ENCODE data around the gene FHDC1. TPM values are rescaled to one million over a fixed set of nuclear protein-coding genes. Genes with fewer than 3 reads are reported as not detected.
"Not testable (repeated sequence)": the region's sequence is repeated elsewhere in the genome, so short reads cannot be mapped to it uniquely, and the experiment has no call there.

Gene FHDC1
- total RNA-seq, 1 experiment from 2014 or later, result 6.0 TPM

DNA sequence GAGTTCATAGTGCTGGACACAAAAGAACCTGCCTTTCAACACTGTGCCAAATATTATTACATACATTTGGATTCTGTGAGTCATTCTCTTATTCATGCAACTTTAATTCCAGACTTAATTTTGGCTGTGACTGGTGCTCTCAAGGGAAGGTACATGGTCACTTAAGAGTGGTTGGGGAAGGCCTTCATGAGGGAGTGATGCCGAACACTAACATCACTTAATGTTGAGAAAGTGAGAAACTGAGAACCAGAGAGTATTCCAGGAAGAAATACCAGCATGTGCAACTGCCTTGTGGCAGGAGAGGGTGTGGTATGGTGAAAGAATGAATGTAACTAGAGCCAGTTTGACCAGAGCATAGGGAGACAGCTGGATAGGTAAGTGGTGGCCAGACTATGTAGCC lies 41.5 kb upstream of the FHDC1 start:
- no peaks in the 10 kb centered on the region for H3K27me3 Mint-ChIP-seq (ENCODE audit: unreplicated experiment)
- no peak overlapping the region for H3K4me3 Mint-ChIP-seq (ENCODE audit: low read depth, unreplicated experiment)
- CTCF ChIA-PET, result no interaction called here
- TF ChIP-seq, protein P1, sequence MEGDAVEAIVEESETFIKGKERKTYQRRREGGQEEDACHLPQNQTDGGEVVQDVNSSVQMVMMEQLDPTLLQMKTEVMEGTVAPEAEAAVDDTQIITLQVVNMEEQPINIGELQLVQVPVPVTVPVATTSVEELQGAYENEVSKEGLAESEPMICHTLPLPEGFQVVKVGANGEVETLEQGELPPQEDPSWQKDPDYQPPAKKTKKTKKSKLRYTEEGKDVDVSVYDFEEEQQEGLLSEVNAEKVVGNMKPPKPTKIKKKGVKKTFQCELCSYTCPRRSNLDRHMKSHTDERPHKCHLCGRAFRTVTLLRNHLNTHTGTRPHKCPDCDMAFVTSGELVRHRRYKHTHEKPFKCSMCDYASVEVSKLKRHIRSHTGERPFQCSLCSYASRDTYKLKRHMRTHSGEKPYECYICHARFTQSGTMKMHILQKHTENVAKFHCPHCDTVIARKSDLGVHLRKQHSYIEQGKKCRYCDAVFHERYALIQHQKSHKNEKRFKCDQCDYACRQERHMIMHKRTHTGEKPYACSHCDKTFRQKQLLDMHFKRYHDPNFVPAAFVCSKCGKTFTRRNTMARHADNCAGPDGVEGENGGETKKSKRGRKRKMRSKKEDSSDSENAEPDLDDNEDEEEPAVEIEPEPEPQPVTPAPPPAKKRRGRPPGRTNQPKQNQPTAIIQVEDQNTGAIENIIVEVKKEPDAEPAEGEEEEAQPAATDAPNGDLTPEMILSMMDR (IDR thresholded peaks at IDR 0.05; ENCODE audit: unreplicated experiment), result no peak
- peaks cover 9% of the 10 kb centered on the region for H3K4me1 Mint-ChIP-seq (ENCODE audit: low read depth, unreplicated experiment)
- H3K27ac Mint-ChIP-seq (ENCODE audit: unreplicated experiment), result no peak overlapping the region
- no peak for DNase-seq
- H3K9me3 Mint-ChIP-seq (ENCODE audit: low read depth, unreplicated experiment), result no peaks in the 10 kb centered on the region
- intact Hi-C loops (cut with micrococcal nuclease; ENCODE audit: unreplicated experiment), result no loop called here
- BruUV-seq (replicated peaks), result no TSS peak
- H3K36me3 Mint-ChIP-seq (ENCODE audit: insufficient read depth, unreplicated experiment), result peaks cover 25% of the 10 kb centered on the region

DNA sequence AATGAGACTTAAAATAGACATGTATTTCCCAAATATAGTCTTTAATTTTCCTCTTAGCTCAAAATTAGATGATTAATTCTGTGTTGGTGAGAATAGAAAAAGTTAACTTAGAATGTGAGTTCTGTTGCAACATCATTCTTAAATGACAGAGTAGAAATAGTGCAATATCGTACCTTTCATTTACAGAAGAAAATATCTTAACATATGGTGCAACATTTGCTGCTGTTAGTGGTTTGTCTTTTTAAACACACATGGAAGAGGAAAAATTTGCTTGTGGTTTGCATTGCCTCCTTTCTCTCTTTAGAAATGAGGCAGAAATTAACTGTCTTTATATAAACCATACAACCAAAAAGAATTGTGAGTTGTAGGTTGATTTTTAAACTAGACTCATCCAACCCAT lies 39.3 kb upstream of the FHDC1 start:
- no peak overlapping the region for H3K27ac Mint-ChIP-seq (ENCODE audit: unreplicated experiment)
- peaks cover 17% of the 10 kb centered on the region for H3K36me3 Mint-ChIP-seq (ENCODE audit: insufficient read depth, unreplicated experiment)
- H3K9me3 Mint-ChIP-seq (ENCODE audit: low read depth, unreplicated experiment), result no peaks in the 10 kb centered on the region
- no peak overlapping the region for H3K4me3 Mint-ChIP-seq (ENCODE audit: low read depth, unreplicated experiment)
- H3K4me1 Mint-ChIP-seq (ENCODE audit: low read depth, unreplicated experiment), result peaks cover 9% of the 10 kb centered on the region
- BruUV-seq (replicated peaks), result no TSS peak
- intact Hi-C loops (cut with micrococcal nuclease; ENCODE audit: unreplicated experiment), result no loop called here
- DNase-seq, result no peak
- no peaks in the 10 kb centered on the region for H3K27me3 Mint-ChIP-seq (ENCODE audit: unreplicated experiment)
- CTCF ChIA-PET, result no interaction called here
- TF ChIP-seq, protein P1 (IDR thresholded peaks at IDR 0.05; ENCODE audit: unreplicated experiment), result no peak

DNA sequence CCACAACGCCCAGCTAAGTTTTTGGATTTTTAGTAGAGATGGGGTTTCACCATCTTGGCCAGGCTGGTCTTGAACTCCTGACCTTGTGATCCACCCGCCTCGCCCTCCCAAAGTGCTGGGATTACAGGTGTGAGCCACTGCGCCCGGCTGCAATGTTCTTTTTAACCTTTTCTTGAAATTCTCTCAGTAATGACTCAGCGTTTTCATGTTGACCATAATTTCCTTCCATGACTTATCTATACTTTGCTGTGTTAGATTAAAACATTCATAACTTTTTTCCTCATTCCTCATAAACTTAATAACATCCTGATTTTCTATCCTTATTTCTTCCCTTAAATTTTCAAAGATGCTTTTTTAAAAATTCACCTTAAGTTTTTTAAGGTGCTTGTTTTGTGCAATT lies 38.0 kb upstream of the FHDC1 start:
- intact Hi-C loops (cut with micrococcal nuclease; ENCODE audit: unreplicated experiment); CTCF ChIA-PET; H3K4me1 Mint-ChIP-seq (ENCODE audit: low read depth, unreplicated experiment); H3K9me3 Mint-ChIP-seq (ENCODE audit: low read depth, unreplicated experiment); BruUV-seq (replicated peaks); H3K4me3 Mint-ChIP-seq (ENCODE audit: low read depth, unreplicated experiment); DNase-seq; H3K27me3 Mint-ChIP-seq (ENCODE audit: unreplicated experiment); H3K27ac Mint-ChIP-seq (ENCODE audit: unreplicated experiment): not testable (repeated sequence)
- H3K36me3 Mint-ChIP-seq (ENCODE audit: insufficient read depth, unreplicated experiment), result peaks cover 12% of the 10 kb centered on the region

DNA sequence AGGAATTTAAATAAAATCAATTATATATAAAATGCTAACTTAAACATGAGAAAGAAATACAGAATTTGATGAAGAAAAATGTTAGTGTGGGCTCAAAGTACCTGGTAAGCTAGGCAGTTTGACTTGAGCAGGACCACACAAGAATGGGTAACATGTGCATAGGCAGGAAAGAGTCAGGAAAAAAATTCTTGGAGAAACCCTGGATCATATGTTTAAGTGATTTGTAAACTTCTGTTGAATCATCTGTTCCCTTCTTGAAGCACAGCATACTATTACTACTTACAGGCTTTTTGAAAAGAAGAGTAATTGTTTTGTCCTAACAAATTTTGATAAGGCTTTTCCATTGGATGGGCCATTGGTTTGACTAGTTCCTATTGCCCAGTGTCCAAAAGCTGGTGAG lies 37.5 kb upstream of the FHDC1 start:
- Mint-ChIP-seq H3K27ac (ENCODE audit: unreplicated experiment) (no peak overlapping the region), H3K9me3 (ENCODE audit: low read depth, unreplicated experiment) (no peaks in the 10 kb centered on the region), H3K4me1 (ENCODE audit: low read depth, unreplicated experiment) (peaks cover 9% of the 10 kb centered on the region), H3K4me3 (ENCODE audit: low read depth, unreplicated experiment) (no peak overlapping the region), H3K27me3 (ENCODE audit: unreplicated experiment) (no peaks in the 10 kb centered on the region), H3K36me3 (ENCODE audit: insufficient read depth, unreplicated experiment) (peaks cover 12% of the 10 kb centered on the region)
- TF ChIP-seq, protein P1 (IDR thresholded peaks at IDR 0.05; ENCODE audit: unreplicated experiment), result no peak
- no TSS peak for BruUV-seq (replicated peaks)
- CTCF ChIA-PET, result no interaction called here
- intact Hi-C loops (cut with micrococcal nuclease; ENCODE audit: unreplicated experiment), result no loop called here
- no peak for DNase-seq

DNA sequence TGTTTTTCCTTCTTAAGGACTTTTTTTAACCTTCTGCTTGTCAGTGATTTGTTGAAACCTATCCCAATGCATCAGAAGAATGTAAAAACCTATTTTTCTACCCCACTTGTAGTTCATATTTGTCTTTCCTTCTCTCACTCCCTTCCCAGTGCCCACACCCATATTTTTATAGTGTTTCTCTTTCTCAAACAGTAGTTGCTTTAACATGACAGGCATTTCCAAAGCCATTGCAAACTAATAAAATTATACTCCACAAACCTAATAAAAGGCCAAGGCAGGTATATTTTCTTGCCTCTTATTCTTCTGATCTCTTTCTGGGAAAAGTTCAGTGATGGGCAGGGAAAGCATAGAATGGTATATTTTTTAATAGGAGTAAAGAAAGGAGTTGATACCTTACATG lies 35.7 kb upstream of the FHDC1 start:
- Mint-ChIP-seq H3K27ac (ENCODE audit: unreplicated experiment) (no peak overlapping the region), H3K36me3 (ENCODE audit: insufficient read depth, unreplicated experiment) (peaks cover 10% of the 10 kb centered on the region), H3K27me3 (ENCODE audit: unreplicated experiment) (no peaks in the 10 kb centered on the region), H3K4me3 (ENCODE audit: low read depth, unreplicated experiment) (no peak overlapping the region), H3K9me3 (ENCODE audit: low read depth, unreplicated experiment) (no peaks in the 10 kb centered on the region), H3K4me1 (ENCODE audit: low read depth, unreplicated experiment) (no peaks in the 10 kb centered on the region)
- TF ChIP-seq, protein P1 (IDR thresholded peaks at IDR 0.05; ENCODE audit: unreplicated experiment), result no peak
- no peak for DNase-seq
- intact Hi-C loops (cut with micrococcal nuclease; ENCODE audit: unreplicated experiment), result no loop called here
- CTCF ChIA-PET, result no interaction called here
- no TSS peak for BruUV-seq (replicated peaks)
